Measurements from ENCODE around the gene SLC2A2. TPM values are rescaled to one million over a fixed set of nuclear protein-coding genes. Genes with fewer than 3 reads are reported as not detected.
"Not testable (repeated sequence)": the region's sequence is repeated elsewhere in the genome, so short reads cannot be mapped to it uniquely, and the experiment has no call there.

The SLC2A2 gene
- total and polyA plus RNA-seq, 2 experiments from 2014 or later, result 40.8 to 123 TPM

- no peaks in the 10 kb centered on the region for H3K9me2 ChIP-seq (replicated peaks; ENCODE audit: insufficient read depth)
These were observed 51.0 kb downstream of the SLC2A2 start for GRCh38 chr3:170975283-170976189.

DNA sequence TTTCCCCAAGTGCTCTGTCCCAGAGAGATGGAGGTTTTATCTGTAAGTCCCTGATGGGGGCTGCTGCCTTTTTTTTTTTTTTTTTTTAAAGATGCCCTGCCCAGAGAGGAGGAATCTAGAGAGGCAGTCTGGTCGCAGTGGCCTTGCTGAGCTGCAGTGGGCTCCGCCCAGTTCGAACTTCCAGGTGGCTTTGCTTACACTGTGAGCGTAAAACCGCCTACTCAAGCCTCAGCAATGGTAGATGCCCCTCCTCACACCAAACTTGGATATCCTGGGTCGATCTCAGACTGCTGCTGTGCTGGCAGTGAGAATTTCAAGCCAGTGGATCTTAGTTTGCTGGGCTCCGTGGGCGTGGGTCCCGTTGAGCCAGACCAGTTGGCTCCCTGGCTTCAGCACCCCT lies 51.6 kb downstream of the SLC2A2 start:
- Histone ChIP-seq H3K4me2 (no peak overlapping the region), H3K36me3 (replicated peaks; ENCODE audit: insufficient read depth, low read depth) (no peaks in the 10 kb centered on the region), H3K79me2 (no peaks in the 10 kb centered on the region), H3K9me3 (ENCODE audit: low read depth) (no peaks in the 10 kb centered on the region), H2AFZ (no peak overlapping the region), H3K4me3 (no peak overlapping the region), H3K9me2 (replicated peaks; ENCODE audit: insufficient read depth) (no peaks in the 10 kb centered on the region), H3K4me1 (ENCODE audit: insufficient read depth) (no peaks in the 10 kb centered on the region), H3K27me3 (no peaks in the 10 kb centered on the region), H3K27ac (no peak overlapping the region), H4K20me1 (ENCODE audit: insufficient read depth, poor library complexity, severe bottlenecking) (no peaks in the 10 kb centered on the region)
- TF ChIP-seq EZH2 (IDR thresholded peaks at IDR 0.05; ENCODE audit: borderline replicate concordance), result no peak
- WGBS (ENCODE audit: low lambda C conversion rate, missing lambda C conversion rate), result 87% methylated on average over 9 of the region's 9 CpGs
- DNase-seq (ENCODE audit: low spot score), result no peak

More at GRCh38 chr3:170975283-170976189, 51.0 kb downstream of the SLC2A2 start:
- Histone ChIP-seq H3K27me3 (no peaks in the 10 kb centered on the region), H3K4me3 (no peak overlapping the region), H3K4me2 (no peak overlapping the region), H3K36me3 (replicated peaks; ENCODE audit: insufficient read depth, low read depth) (no peaks in the 10 kb centered on the region), H2AFZ (no peak overlapping the region), H3K9me3 (ENCODE audit: low read depth) (no peaks in the 10 kb centered on the region), H4K20me1 (ENCODE audit: insufficient read depth, poor library complexity, severe bottlenecking) (no peaks in the 10 kb centered on the region), H3K79me2 (no peaks in the 10 kb centered on the region), H3K4me1 (ENCODE audit: insufficient read depth) (no peaks in the 10 kb centered on the region), H3K27ac (no peak overlapping the region)
- TF ChIP-seq CTCF (IDR thresholded peaks at IDR 0.05; ENCODE audit: poor library complexity) (no peak), EZH2 (IDR thresholded peaks at IDR 0.05; ENCODE audit: borderline replicate concordance) (no peak), EZH2phosphoT487 (IDR thresholded peaks at IDR 0.05; ENCODE audit: low read depth, severe bottlenecking, unreplicated experiment) (no peak)
- no peak for DNase-seq (ENCODE audit: low spot score)
- WGBS (ENCODE audit: low lambda C conversion rate, missing lambda C conversion rate), result 98% methylated on average over 16 of the region's 16 CpGs

DNA sequence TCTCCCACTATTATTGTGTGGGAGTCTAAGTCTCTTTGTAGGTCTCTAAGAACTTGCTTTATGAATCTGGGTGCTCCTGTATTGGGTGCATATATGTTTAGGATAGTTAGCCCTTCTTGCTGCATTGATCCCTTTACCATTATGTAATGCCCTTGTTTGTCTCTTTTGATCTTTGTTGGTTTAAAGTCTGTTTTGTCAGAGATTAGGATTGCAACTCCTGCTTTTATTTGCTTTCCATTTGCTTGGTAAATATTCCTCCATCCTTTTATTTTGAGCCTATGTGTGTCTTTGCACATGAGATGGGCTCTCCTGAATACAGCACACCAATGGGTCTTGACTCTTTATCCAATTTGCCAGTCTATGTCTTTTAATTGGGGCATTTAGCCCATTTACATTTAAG lies 53.6 kb downstream of the SLC2A2 start:
- not testable (repeated sequence) for H3K27ac ChIP-seq; H3K9me2 ChIP-seq (replicated peaks; ENCODE audit: insufficient read depth); H2AFZ ChIP-seq; H4K20me1 ChIP-seq (ENCODE audit: insufficient read depth, poor library complexity, severe bottlenecking); H3K4me3 ChIP-seq; H3K79me2 ChIP-seq; H3K36me3 ChIP-seq (replicated peaks; ENCODE audit: insufficient read depth, low read depth); H3K9me3 ChIP-seq (ENCODE audit: low read depth); H3K4me2 ChIP-seq; DNase-seq (ENCODE audit: low spot score); H3K4me1 ChIP-seq (ENCODE audit: insufficient read depth); H3K27me3 ChIP-seq

DNA sequence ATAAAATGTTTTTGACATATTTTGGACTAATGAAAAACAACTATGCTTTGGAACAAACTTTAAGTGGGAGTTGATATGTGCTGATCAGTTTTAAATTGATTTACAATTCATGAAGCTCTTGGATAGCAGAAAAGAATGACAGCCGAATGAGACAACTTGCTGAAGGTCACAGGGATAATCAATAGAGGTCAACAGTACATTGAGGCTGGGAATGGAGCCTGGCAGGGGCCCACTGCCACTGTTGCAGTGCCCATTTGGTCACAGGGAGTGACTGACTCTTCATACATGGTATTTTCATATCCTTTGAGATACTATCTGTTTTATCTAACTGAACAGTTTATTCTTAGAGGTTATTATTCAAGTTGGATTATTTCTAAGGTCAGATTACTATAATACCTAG lies 59.4 kb downstream of the SLC2A2 start:
- Histone ChIP-seq H3K4me2 (no peak overlapping the region), H4K20me1 (ENCODE audit: insufficient read depth, poor library complexity, severe bottlenecking) (no peaks in the 10 kb centered on the region), H2AFZ (no peak overlapping the region), H3K36me3 (replicated peaks; ENCODE audit: insufficient read depth, low read depth) (no peaks in the 10 kb centered on the region), H3K27ac (no peak overlapping the region), H3K79me2 (no peaks in the 10 kb centered on the region), H3K9me3 (ENCODE audit: low read depth) (no peaks in the 10 kb centered on the region), H3K4me3 (no peak overlapping the region), H3K27me3 (no peaks in the 10 kb centered on the region), H3K4me1 (ENCODE audit: insufficient read depth) (no peaks in the 10 kb centered on the region), H3K9me2 (replicated peaks; ENCODE audit: insufficient read depth) (no peaks in the 10 kb centered on the region)
- DNase-seq (ENCODE audit: low spot score), result no peak
- no peak for TF ChIP-seq EZH2 (IDR thresholded peaks at IDR 0.05; ENCODE audit: borderline replicate concordance)
- TF ChIP-seq EZH2phosphoT487 (IDR thresholded peaks at IDR 0.05; ENCODE audit: low read depth, severe bottlenecking, unreplicated experiment), result no peak
- TF ChIP-seq CTCF (IDR thresholded peaks at IDR 0.05; ENCODE audit: poor library complexity), result no peak
- 73% methylated on average over 1 of the region's 1 CpG for WGBS (ENCODE audit: low lambda C conversion rate, missing lambda C conversion rate)
